Panc1 (cell line): ENCODE data around the gene TNRC18. TPM values are rescaled to one million over a fixed set of nuclear protein-coding genes. Genes with fewer than 3 reads are reported as not detected.
A peak's percentile ranks its signal among the peaks of the same experiment; 100 is the strongest.

Source experiments
- ATAC-seq: fragments of 200-7000 bp; cut with Tn5 transposase; 2 replicates; pipeline ENCODE4 v1.9.1; 2020; ENCODE audit warnings: mild to moderate bottlenecking, moderate library complexity
- BruUV-seq: library from RNA; stranded (reverse); fragments of 400-500 nt; replicated peaks from 2 replicates; lab custom pipeline; 2021; lab: Mats Ljungman, UMichigan
- CTCF ChIA-PET: fragments of 300-600 bp; sonication (Branson Sonifier 250); formaldehyde crosslinking; loops from one replicate; lab custom pipeline; 2022; ENCODE audit warnings: antibody characterized with exemption; lab: Charles Lee
- POLR2A ChIA-PET: fragments of 300-600 bp; sonication (Branson Sonifier 250); formaldehyde crosslinking; loops from one replicate; lab custom pipeline; 2022; ENCODE audit warnings: antibody characterized with exemption; lab: Charles Lee
- DNase-seq: peaks from one replicate; pipeline ENCODE4 v3.0.0-alpha.2; 2010; ENCODE audit warnings: low read depth, low spot score
- H3K27ac ChIP-seq: 2 replicates; pipeline ENCODE4 v1.5.1; 2011; ENCODE audit warnings: mild to moderate bottlenecking, low read length, inconsistent platforms
- H3K27me3 ChIP-seq: fragments of 200-500 bp; sonication (Bioruptor generic); 2 replicates; pipeline ENCODE4 v1.6.0; 2014; ENCODE audit warnings: low read length, inconsistent platforms; ENCODE audit not compliant: control insufficient read depth, insufficient read depth
- H3K36me3 ChIP-seq: fragments of 200-500 bp; sonication (Bioruptor generic); 2 replicates; pipeline ENCODE4 v1.5.1; 2014; ENCODE audit warnings: inconsistent platforms, mild to moderate bottlenecking, low read length, moderate library complexity; ENCODE audit not compliant: control insufficient read depth, insufficient read depth
- H3K4me1 ChIP-seq: 2 replicates; pipeline ENCODE4 v1.5.1; 2011; ENCODE audit warnings: inconsistent platforms, mild to moderate bottlenecking, low read length, moderate library complexity; ENCODE audit not compliant: control insufficient read depth, insufficient read depth
- H3K4me3 ChIP-seq, 2 experiments: 2 replicates each; pipeline ENCODE4 v1.5.1; 2011 to 2012; ENCODE audit warnings: low read depth in 2 of 2, low read length in 2 of 2, mild to moderate bottlenecking in 2 of 2, inconsistent platforms in 1 of 2, moderate library complexity in 1 of 2
- H3K9me3 ChIP-seq: fragments of 200-500 bp; sonication (Bioruptor generic); 2 replicates; pipeline ENCODE4 v1.5.1; 2014; ENCODE audit warnings: low read depth, mild to moderate bottlenecking, inconsistent platforms, low read length, moderate library complexity; ENCODE audit not compliant: control insufficient read depth, insufficient read depth
- CTCF ChIP-seq: fragments of 450-650 bp; IDR thresholded peaks from 2 replicates; pipeline ENCODE4 v1.5.1; 2017; ENCODE audit warnings: mild to moderate bottlenecking
- POLR2AphosphoS5 ChIP-seq: IDR thresholded peaks from 2 replicates; pipeline ENCODE4 v1.6.1; 2012; ENCODE audit warnings: mild to moderate bottlenecking, low read depth, low read length, moderate library complexity
- REST ChIP-seq, 2 experiments: IDR thresholded peaks; 2 replicates each; pipeline ENCODE4 v1.6.1; 2011 to 2012; ENCODE audit warnings: low read depth in 2 of 2, control low read depth in 1 of 2, low read length in 1 of 2, mild to moderate bottlenecking in 1 of 2, moderate library complexity in 1 of 2; ENCODE audit not compliant: insufficient read depth in 1 of 2
- SIN3A ChIP-seq: IDR thresholded peaks from 2 replicates; pipeline ENCODE4 v1.6.1; 2012; ENCODE audit warnings: low read depth, mild to moderate bottlenecking, low read length, moderate library complexity, borderline replicate concordance; ENCODE audit not compliant: insufficient read depth
- TCF7L2 ChIP-seq: IDR thresholded peaks from 2 replicates; pipeline ENCODE4 v1.6.1; 2011; ENCODE audit warnings: mild to moderate bottlenecking, low read depth, low read length, inconsistent platforms
- in situ Hi-C: cut with HindIII; loops from 2 replicates; pipeline ENCODE4 v1.10.0; 2016; ENCODE audit warnings: low sequenced_read_pairs, low pct_unique_long_range_greater_than_20kb
- intact Hi-C: fragments of 100-400 bp; cut with micrococcal nuclease; formaldehyde crosslinking; loops from one replicate; pipeline ENCODE4 v1.10.0; 2022; ENCODE audit not compliant: unreplicated experiment
- total RNA-seq: library from RNA; stranded (reverse); gene quantifications from one replicate; pipeline ENCODE4 v1.2.1, GENCODE V29; 2021; ENCODE audit not compliant: unreplicated experiment

TNRC18 gene
- total RNA-seq, 1 experiment from 2014 or later = 148 TPM

DNA sequence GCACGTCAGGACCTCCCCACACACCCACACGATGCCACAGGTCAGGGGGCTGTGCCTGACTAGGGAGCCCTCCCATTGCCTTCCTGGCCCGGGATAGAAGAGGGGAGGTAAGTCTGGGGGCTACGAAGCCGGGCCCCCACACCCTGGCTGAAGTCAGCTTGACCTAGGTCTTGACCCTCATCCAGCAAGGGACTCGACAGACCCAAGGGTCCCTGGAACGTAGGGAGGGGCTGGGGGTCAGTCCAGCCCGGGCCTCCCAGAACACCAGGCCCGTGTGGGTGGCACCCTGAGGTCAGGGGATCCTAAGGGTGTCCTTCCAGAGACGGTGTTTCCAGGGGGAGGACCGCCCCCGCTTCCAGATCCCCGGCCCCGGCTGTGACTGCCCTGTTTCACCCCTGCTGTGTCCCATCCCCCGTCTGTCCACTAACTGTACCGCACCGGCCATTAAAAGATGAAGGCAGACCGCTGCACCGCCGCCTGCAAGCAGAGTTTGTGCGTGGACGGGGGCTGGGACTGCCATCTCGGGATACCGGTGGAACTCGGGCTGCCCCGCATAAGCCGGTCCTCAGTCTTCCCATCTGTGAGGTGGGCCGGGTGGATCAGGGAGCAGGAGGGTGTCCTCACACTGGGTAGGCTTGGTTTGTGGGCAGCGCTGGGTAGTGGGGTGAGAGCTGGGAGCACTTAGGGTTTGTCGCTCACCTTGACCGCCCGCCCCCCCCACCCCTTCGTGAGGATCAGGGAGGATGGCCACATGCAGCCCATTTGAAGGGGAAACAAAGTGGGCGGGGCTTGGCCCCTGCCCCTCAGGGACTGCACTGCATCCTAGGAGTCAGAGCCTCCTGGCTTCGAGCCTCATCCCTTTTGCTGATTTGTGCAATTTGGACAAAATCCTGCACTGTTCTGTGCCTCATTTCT, 119.8 kb downstream of the TNRC18 start:
- peak; percentile 11 for ATAC-seq
- Histone ChIP-seq H3K4me1 (no peaks in the 10 kb centered on the region), H3K9me3 (no peaks in the 10 kb centered on the region), H3K27ac (no peak overlapping the region), H3K36me3 (peaks cover 3% of the 10 kb centered on the region; the same call in 1 of the 2 replicates), H3K27me3 (no peaks in the 10 kb centered on the region), H3K4me3 (no peak overlapping the region)
- DNase-seq = no peak
- in situ Hi-C loops = no loop called here
- POLR2A ChIA-PET = no interaction called here
- BruUV-seq = no TSS peak
- TF ChIP-seq POLR2AphosphoS5 (no peak), SIN3A (no peak), CTCF (no peak), REST (IDR thresholded peaks at IDR 0.05; ENCODE audit: insufficient read depth in 1 of 2, low read depth in 2 of 2, low read length in 1 of 2) (no peak), TCF7L2 (no peak)
- CTCF ChIA-PET = no interaction called here
- intact Hi-C loops = no loop called here

- DNase-seq = no peak
- BruUV-seq = no TSS peak
- no peak overlapping the region for H3K27ac ChIP-seq
- peak; percentile 24 for ATAC-seq
- CTCF ChIA-PET = no interaction called here
- no peak for TF ChIP-seq TCF7L2
- no peak for TF ChIP-seq SIN3A
- no peak for TF ChIP-seq CTCF
- no peak for TF ChIP-seq REST (IDR thresholded peaks at IDR 0.05; ENCODE audit: insufficient read depth in 1 of 2, low read depth in 2 of 2, low read length in 1 of 2)
- no peak for TF ChIP-seq POLR2AphosphoS5
- no peaks in the 10 kb centered on the region for H3K4me1 ChIP-seq
- in situ Hi-C loops = no loop called here
- no peaks in the 10 kb centered on the region for H3K9me3 ChIP-seq
- H3K36me3 ChIP-seq = peaks cover 3% of the 10 kb centered on the region; the same call in 1 of the 2 replicates
- no peaks in the 10 kb centered on the region for H3K27me3 ChIP-seq
- no peak overlapping the region for H3K4me3 ChIP-seq
- POLR2A ChIA-PET = no interaction called here
- intact Hi-C loops = no loop called here
Measured at GRCh38 chr7:5303061-5303460, 120.6 kb downstream of the TNRC18 start.
